ENCODE data around the gene NTRK3.

Gene NTRK3

GRCh38 chr15:88108477-88108876 is 148.1 kb downstream of the NTRK3 start:
- ATAC-seq: no peak
- peak; percentile 57; the same call in 1 of the 2 replicates for TF ChIP-seq ZNF70 (CRISPR knock-in tag; IDR thresholded peaks at IDR 0.05)
- TF ChIP-seq, protein P1, sequence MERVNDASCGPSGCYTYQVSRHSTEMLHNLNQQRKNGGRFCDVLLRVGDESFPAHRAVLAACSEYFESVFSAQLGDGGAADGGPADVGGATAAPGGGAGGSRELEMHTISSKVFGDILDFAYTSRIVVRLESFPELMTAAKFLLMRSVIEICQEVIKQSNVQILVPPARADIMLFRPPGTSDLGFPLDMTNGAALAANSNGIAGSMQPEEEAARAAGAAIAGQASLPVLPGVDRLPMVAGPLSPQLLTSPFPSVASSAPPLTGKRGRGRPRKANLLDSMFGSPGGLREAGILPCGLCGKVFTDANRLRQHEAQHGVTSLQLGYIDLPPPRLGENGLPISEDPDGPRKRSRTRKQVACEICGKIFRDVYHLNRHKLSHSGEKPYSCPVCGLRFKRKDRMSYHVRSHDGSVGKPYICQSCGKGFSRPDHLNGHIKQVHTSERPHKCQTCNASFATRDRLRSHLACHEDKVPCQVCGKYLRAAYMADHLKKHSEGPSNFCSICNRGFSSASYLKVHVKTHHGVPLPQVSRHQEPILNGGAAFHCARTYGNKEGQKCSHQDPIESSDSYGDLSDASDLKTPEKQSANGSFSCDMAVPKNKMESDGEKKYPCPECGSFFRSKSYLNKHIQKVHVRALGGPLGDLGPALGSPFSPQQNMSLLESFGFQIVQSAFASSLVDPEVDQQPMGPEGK (CRISPR knock-in tag; IDR thresholded peaks at IDR 0.05; ENCODE audit: borderline replicate concordance): no peak

DNA sequence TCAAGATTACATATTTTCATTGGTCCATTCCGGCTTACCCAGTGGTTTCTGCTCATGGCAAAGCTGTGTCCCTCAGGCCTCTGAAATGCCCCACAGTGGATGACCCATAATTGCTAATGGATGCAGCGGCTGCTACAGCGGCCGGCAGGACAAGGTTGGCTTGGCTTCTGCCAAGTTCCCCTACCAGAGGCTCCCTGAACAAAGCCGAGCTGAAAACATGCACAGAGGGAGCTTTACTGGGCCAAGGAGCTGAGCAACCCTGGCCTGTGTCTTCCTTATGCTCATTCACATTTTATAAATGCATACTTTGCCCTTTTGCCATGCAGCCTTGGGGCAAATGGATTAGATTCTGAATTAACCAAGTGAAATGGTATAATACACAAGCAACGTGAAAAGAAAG is 150.5 kb downstream of the NTRK3 start:
- TF ChIP-seq OSR1 (CRISPR knock-in tag; IDR thresholded peaks at IDR 0.05) (no peak), CSDC2 (CRISPR knock-in tag; IDR thresholded peaks at IDR 0.05) (no peak), SNAI2 (CRISPR knock-in tag; IDR thresholded peaks at IDR 0.05) (no peak), PPARA (CRISPR knock-in tag; IDR thresholded peaks at IDR 0.05; ENCODE audit: borderline replicate concordance) (no peak), ESRRG (CRISPR knock-in tag; IDR thresholded peaks at IDR 0.05) (no peak), BACH2 (CRISPR knock-in tag; IDR thresholded peaks at IDR 0.05; ENCODE audit: borderline replicate concordance) (no peak), TOX (CRISPR knock-in tag; IDR thresholded peaks at IDR 0.05; ENCODE audit: borderline replicate concordance) (no peak), ZC3H10 (CRISPR knock-in tag; IDR thresholded peaks at IDR 0.05) (no peak), TCF4 (CRISPR knock-in tag; IDR thresholded peaks at IDR 0.05; ENCODE audit: borderline replicate concordance) (no peak), RARB (CRISPR knock-in tag; IDR thresholded peaks at IDR 0.05) (no peak), ARNTL (CRISPR knock-in tag; IDR thresholded peaks at IDR 0.05; ENCODE audit: borderline replicate concordance, low read depth) (no peak), ZFP30 (CRISPR knock-in tag; IDR thresholded peaks at IDR 0.05) (no peak)
- TF ChIP-seq, protein P2, sequence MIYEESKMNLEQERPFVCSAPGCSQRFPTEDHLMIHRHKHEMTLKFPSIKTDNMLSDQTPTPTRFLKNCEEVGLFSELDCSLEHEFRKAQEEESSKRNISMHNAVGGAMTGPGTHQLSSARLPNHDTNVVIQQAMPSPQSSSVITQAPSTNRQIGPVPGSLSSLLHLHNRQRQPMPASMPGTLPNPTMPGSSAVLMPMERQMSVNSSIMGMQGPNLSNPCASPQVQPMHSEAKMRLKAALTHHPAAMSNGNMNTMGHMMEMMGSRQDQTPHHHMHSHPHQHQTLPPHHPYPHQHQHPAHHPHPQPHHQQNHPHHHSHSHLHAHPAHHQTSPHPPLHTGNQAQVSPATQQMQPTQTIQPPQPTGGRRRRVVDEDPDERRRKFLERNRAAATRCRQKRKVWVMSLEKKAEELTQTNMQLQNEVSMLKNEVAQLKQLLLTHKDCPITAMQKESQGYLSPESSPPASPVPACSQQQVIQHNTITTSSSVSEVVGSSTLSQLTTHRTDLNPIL (CRISPR knock-in tag; IDR thresholded peaks at IDR 0.05; ENCODE audit: low read depth): no peak
- TF ChIP-seq, protein P1 (CRISPR knock-in tag; IDR thresholded peaks at IDR 0.05; ENCODE audit: borderline replicate concordance): no peak
- TF ChIP-seq, protein P3, sequence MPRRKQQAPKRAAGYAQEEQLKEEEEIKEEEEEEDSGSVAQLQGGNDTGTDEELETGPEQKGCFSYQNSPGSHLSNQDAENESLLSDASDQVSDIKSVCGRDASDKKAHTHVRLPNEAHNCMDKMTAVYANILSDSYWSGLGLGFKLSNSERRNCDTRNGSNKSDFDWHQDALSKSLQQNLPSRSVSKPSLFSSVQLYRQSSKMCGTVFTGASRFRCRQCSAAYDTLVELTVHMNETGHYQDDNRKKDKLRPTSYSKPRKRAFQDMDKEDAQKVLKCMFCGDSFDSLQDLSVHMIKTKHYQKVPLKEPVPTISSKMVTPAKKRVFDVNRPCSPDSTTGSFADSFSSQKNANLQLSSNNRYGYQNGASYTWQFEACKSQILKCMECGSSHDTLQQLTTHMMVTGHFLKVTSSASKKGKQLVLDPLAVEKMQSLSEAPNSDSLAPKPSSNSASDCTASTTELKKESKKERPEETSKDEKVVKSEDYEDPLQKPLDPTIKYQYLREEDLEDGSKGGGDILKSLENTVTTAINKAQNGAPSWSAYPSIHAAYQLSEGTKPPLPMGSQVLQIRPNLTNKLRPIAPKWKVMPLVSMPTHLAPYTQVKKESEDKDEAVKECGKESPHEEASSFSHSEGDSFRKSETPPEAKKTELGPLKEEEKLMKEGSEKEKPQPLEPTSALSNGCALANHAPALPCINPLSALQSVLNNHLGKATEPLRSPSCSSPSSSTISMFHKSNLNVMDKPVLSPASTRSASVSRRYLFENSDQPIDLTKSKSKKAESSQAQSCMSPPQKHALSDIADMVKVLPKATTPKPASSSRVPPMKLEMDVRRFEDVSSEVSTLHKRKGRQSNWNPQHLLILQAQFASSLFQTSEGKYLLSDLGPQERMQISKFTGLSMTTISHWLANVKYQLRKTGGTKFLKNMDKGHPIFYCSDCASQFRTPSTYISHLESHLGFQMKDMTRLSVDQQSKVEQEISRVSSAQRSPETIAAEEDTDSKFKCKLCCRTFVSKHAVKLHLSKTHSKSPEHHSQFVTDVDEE (CRISPR knock-in tag; IDR thresholded peaks at IDR 0.05): no peak
- ATAC-seq: no peak

- ATAC-seq: no peak
- TF ChIP-seq, protein P2 (CRISPR knock-in tag; IDR thresholded peaks at IDR 0.05; ENCODE audit: low read depth): no peak
- TF ChIP-seq ZC3H10 (CRISPR knock-in tag; IDR thresholded peaks at IDR 0.05) (no peak), ISL1 (CRISPR knock-in tag; IDR thresholded peaks at IDR 0.05) (no peak), CSDC2 (CRISPR knock-in tag; IDR thresholded peaks at IDR 0.05) (no peak), SNAI2 (CRISPR knock-in tag; IDR thresholded peaks at IDR 0.05) (no peak), ARNTL (CRISPR knock-in tag; IDR thresholded peaks at IDR 0.05; ENCODE audit: borderline replicate concordance, low read depth) (no peak), PPARA (CRISPR knock-in tag; IDR thresholded peaks at IDR 0.05; ENCODE audit: borderline replicate concordance) (no peak), RARB (CRISPR knock-in tag; IDR thresholded peaks at IDR 0.05) (no peak), POU6F1 (CRISPR knock-in tag; IDR thresholded peaks at IDR 0.05; ENCODE audit: borderline replicate concordance, low read depth) (no peak)
- TF ChIP-seq, protein P1 (CRISPR knock-in tag; IDR thresholded peaks at IDR 0.05; ENCODE audit: borderline replicate concordance): no peak
Measured at GRCh38 chr15:88104357-88104756, 152.2 kb downstream of the NTRK3 start.

All from SK-N-SH treated with all-trans-retinoic acid at 6 μM for 48 hours (cell line).